WERI-Rb-1 (cell line): Measurements from ENCODE around the gene ABCG1.

Source experiments
- DNase-seq: peaks from one replicate; pipeline ENCODE4 v3.0.0-alpha.2; 2020
- H3K27ac ChIP-seq: fragments of 250-450 bp; sonication (Bioruptor Pico); 2 replicates; pipeline ENCODE4 v1.5.1; 2020; ENCODE audit warnings: mild to moderate bottlenecking, moderate library complexity
- H3K27me3 ChIP-seq: fragments of 250-450 bp; sonication (Bioruptor Pico); 2 replicates; pipeline ENCODE4 v1.5.1; 2021; ENCODE audit warnings: mild to moderate bottlenecking, low read depth, moderate library complexity; ENCODE audit not compliant: insufficient read depth, severe bottlenecking
- H3K36me3 ChIP-seq: fragments of 250-450 bp; sonication (Bioruptor Pico); 2 replicates; pipeline ENCODE4 v1.5.1; 2020; ENCODE audit warnings: mild to moderate bottlenecking, moderate library complexity
- H3K4me3 ChIP-seq: 2 replicates; pipeline ENCODE4 v1.5.1; 2011; ENCODE audit warnings: low read depth, mild to moderate bottlenecking, control low read depth, low read length
- H3K9me3 ChIP-seq: fragments of 250-450 bp; sonication (Bioruptor Pico); 2 replicates; pipeline ENCODE4 v1.5.1; 2021; ENCODE audit warnings: mild to moderate bottlenecking, moderate library complexity; ENCODE audit not compliant: severe bottlenecking
- CTCF ChIP-seq: IDR thresholded peaks from 2 replicates; pipeline ENCODE4 v1.5.1; 2011; ENCODE audit warnings: low read depth, mild to moderate bottlenecking, control low read depth, inconsistent platforms, low read length

Gene ABCG1

GRCh38 chr21:42258885-42259407, 40.0 kb downstream of the ABCG1 start:
- no peak overlapping the region for H3K4me3 ChIP-seq
- no peak for DNase-seq
- no peaks in the 10 kb centered on the region for H3K36me3 ChIP-seq
- no peak for TF ChIP-seq CTCF
- no peak overlapping the region for H3K27ac ChIP-seq
- no peaks in the 10 kb centered on the region for H3K9me3 ChIP-seq
- no peaks in the 10 kb centered on the region for H3K27me3 ChIP-seq

GRCh38 chr21:42260121-42260520, 41.2 kb downstream of the ABCG1 start:
- Histone ChIP-seq H3K27me3 (no peaks in the 10 kb centered on the region), H3K9me3 (no peaks in the 10 kb centered on the region), H3K27ac (no peak overlapping the region), H3K4me3 (no peak overlapping the region), H3K36me3 (no peaks in the 10 kb centered on the region)
- no peak for DNase-seq
- TF ChIP-seq CTCF = no peak

- no peak for TF ChIP-seq CTCF
- DNase-seq = no peak
- no peaks in the 10 kb centered on the region for H3K27me3 ChIP-seq
- H3K36me3 ChIP-seq = no peaks in the 10 kb centered on the region
- H3K9me3 ChIP-seq = no peaks in the 10 kb centered on the region
- no peak overlapping the region for H3K4me3 ChIP-seq
- no peak overlapping the region for H3K27ac ChIP-seq
These were observed 42.9 kb downstream of the ABCG1 start for GRCh38 chr21:42261829-42262200.

- TF ChIP-seq CTCF = no peak
- H3K9me3 ChIP-seq = no peaks in the 10 kb centered on the region
- H3K27me3 ChIP-seq = no peaks in the 10 kb centered on the region
- no peak overlapping the region for H3K4me3 ChIP-seq
- H3K36me3 ChIP-seq = no peaks in the 10 kb centered on the region
- DNase-seq = no peak
- H3K27ac ChIP-seq = no peak overlapping the region
These were observed 43.9 kb downstream of the ABCG1 start for GRCh38 chr21:42262831-42263231.

- DNase-seq = no peak
- H3K27me3 ChIP-seq = no peaks in the 10 kb centered on the region
- TF ChIP-seq CTCF = no peak
- no peak overlapping the region for H3K27ac ChIP-seq
- H3K4me3 ChIP-seq = no peak overlapping the region
- H3K9me3 ChIP-seq = no peaks in the 10 kb centered on the region
- H3K36me3 ChIP-seq = no peaks in the 10 kb centered on the region
These were observed 44.7 kb downstream of the ABCG1 start for GRCh38 chr21:42263591-42264131.
